ENCODE data around the gene HMCN2.

DNA sequence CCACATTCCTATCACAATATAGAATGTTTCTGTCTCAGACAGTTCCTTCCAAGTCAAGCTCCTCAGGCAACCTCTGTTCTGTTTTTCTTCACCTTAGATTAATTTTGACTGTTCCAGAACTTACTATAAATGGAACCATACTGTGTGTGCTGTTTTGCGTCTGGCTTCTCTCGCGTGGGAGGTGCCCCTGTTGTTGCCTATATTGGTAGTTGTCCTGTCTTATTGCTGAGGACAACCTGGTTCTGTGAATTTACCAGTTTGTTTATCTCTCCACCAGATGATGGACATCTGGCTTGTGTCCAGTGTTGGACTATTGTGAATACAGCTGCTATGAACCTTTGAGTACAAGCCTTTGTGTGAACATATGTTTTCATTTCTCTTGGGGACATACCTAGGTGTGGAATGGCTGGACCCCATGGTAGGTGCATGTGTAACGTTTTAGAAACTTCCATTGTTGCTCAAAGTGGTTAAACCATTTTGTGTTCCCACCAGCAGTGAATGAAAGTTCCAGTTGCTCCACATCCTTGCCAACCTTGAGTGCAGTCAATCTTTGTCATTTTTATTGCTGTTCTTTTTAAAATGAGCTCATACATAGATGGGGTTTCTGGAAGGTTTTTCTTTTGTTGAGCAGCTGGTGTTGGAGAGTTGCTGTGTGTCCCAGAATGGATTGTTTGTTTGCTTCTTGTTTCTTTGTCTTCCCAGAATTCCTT, 18.1 kb downstream of the HMCN2 start:
- TF ChIP-seq, protein P1, sequence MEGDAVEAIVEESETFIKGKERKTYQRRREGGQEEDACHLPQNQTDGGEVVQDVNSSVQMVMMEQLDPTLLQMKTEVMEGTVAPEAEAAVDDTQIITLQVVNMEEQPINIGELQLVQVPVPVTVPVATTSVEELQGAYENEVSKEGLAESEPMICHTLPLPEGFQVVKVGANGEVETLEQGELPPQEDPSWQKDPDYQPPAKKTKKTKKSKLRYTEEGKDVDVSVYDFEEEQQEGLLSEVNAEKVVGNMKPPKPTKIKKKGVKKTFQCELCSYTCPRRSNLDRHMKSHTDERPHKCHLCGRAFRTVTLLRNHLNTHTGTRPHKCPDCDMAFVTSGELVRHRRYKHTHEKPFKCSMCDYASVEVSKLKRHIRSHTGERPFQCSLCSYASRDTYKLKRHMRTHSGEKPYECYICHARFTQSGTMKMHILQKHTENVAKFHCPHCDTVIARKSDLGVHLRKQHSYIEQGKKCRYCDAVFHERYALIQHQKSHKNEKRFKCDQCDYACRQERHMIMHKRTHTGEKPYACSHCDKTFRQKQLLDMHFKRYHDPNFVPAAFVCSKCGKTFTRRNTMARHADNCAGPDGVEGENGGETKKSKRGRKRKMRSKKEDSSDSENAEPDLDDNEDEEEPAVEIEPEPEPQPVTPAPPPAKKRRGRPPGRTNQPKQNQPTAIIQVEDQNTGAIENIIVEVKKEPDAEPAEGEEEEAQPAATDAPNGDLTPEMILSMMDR (IDR thresholded peaks at IDR 0.05), result no peak
- TF ChIP-seq POLR2A (IDR thresholded peaks at IDR 0.05) (no peak), POLR2AphosphoS5 (IDR thresholded peaks at IDR 0.05) (no peak)

All from stomach (tissue), 4 donors.